Measurements from ENCODE around the gene RBFOX1.

DNA sequence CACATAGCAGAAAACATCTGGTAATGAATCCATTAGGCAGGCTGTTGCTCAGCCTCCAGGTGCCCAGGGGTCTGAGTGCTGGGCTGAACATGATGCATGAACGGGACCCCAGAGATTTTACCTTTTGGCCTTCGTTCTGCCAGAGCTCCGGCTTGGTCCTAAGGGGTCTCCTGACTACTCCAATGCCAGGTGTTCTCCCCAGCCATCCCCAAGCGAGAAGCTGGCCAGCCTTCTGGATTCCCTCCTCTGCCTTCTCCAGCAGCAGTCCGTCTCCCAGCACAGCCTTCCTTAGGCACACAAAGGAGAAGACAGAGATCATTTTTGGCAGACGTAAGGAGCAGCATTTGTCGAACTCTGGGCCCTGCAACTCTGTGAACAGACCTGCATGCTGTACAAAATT lies 109.4 kb downstream of the RBFOX1 start:
- TF ChIP-seq, protein P1, sequence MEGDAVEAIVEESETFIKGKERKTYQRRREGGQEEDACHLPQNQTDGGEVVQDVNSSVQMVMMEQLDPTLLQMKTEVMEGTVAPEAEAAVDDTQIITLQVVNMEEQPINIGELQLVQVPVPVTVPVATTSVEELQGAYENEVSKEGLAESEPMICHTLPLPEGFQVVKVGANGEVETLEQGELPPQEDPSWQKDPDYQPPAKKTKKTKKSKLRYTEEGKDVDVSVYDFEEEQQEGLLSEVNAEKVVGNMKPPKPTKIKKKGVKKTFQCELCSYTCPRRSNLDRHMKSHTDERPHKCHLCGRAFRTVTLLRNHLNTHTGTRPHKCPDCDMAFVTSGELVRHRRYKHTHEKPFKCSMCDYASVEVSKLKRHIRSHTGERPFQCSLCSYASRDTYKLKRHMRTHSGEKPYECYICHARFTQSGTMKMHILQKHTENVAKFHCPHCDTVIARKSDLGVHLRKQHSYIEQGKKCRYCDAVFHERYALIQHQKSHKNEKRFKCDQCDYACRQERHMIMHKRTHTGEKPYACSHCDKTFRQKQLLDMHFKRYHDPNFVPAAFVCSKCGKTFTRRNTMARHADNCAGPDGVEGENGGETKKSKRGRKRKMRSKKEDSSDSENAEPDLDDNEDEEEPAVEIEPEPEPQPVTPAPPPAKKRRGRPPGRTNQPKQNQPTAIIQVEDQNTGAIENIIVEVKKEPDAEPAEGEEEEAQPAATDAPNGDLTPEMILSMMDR (IDR thresholded peaks at IDR 0.05) = no peak
- TF ChIP-seq POLR2A (IDR thresholded peaks at IDR 0.05) (no peak), POLR2AphosphoS5 (IDR thresholded peaks at IDR 0.05) (no peak), EP300 (IDR thresholded peaks at IDR 0.05) (no peak)
